Activated CD8-positive, alpha-beta memory T cell treated with anti-CD3 and anti-CD28 coated beads for 36 hours (primary cell): Measurements from ENCODE around the gene SOWAHC. TPM values are rescaled to one million over a fixed set of nuclear protein-coding genes. Genes with fewer than 3 reads are reported as not detected.
"Not testable (repeated sequence)": the region's sequence is repeated elsewhere in the genome, so short reads cannot be mapped to it uniquely, and the experiment has no call there.

Experiments used
- CTCF ChIA-PET: fragments of 350-600 bp; sonication (Branson Sonifier 250); formaldehyde crosslinking; loops from one replicate; lab custom pipeline; 2021; ENCODE audit warnings: antibody characterized with exemption; lab: Charles Lee
- POLR2A ChIA-PET: fragments of 350-600 bp; sonication (Branson Sonifier 250); formaldehyde crosslinking; loops from one replicate; lab custom pipeline; 2021; ENCODE audit warnings: antibody characterized with exemption; lab: Charles Lee
- total RNA-seq, 2 experiments: library from RNA; stranded (reverse); gene quantifications; one replicate each; pipeline ENCODE4 v1.2.3, GENCODE V29; 2021

Gene SOWAHC
- total RNA-seq, 2 experiments from 2014 or later, result 0.06 to 0.19 TPM

- POLR2A ChIA-PET, result no interaction called here
- CTCF ChIA-PET, result no interaction called here
These were observed 863 bp upstream of the SOWAHC start for GRCh38 chr2:109613081-109613921.

GRCh38 chr2:109614715-109615636 lies 812 bp downstream of the SOWAHC start:
- ChIA-PET CTCF (no interaction called here), POLR2A (no interaction called here)

GRCh38 chr2:109615637-109616144 lies 1.5 kb downstream of the SOWAHC start:
- POLR2A ChIA-PET, result no interaction called here
- CTCF ChIA-PET, result no interaction called here

GRCh38 chr2:109616184-109616583 lies 2.0 kb downstream of the SOWAHC start:
- POLR2A ChIA-PET, result no interaction called here
- CTCF ChIA-PET, result no interaction called here

- CTCF ChIA-PET, result no interaction called here
- POLR2A ChIA-PET, result no interaction called here
These were observed 5.0 kb downstream of the SOWAHC start for GRCh38 chr2:109619032-109619615.

- ChIA-PET CTCF (no interaction called here), POLR2A (no interaction called here)
These were observed 9.1 kb downstream of the SOWAHC start for GRCh38 chr2:109623297-109623696.

- ChIA-PET POLR2A (no interaction called here), CTCF (no interaction called here)
These were observed 9.8 kb downstream of the SOWAHC start for GRCh38 chr2:109623923-109624322.

- ChIA-PET POLR2A (no interaction called here), CTCF (no interaction called here)
These were observed 10.2 kb downstream of the SOWAHC start for GRCh38 chr2:109624339-109624738.

- CTCF ChIA-PET, POLR2A ChIA-PET: not testable (repeated sequence)
These were observed 14.2 kb downstream of the SOWAHC start for GRCh38 chr2:109628321-109628720.

GRCh38 chr2:109629867-109630266 lies 15.7 kb downstream of the SOWAHC start:
- ChIA-PET POLR2A (no interaction called here), CTCF (no interaction called here)

GRCh38 chr2:109630441-109631430 lies 16.6 kb downstream of the SOWAHC start:
- ChIA-PET POLR2A (no interaction called here), CTCF (no interaction called here)

- ChIA-PET POLR2A (no interaction called here), CTCF (no interaction called here)
These were observed 17.6 kb downstream of the SOWAHC start for GRCh38 chr2:109631741-109632140.

- CTCF ChIA-PET, result no interaction called here
- POLR2A ChIA-PET, result no interaction called here
These were observed 18.1 kb downstream of the SOWAHC start for GRCh38 chr2:109632158-109632789.

- ChIA-PET POLR2A (no interaction called here), CTCF (interaction anchor here (0.6 kb wide), 1 partner anchor 31 kb away, joined by 3 read pairs; no protein-coding TSS in a partner anchor)
These were observed 19.3 kb downstream of the SOWAHC start for GRCh38 chr2:109633284-109633961.

GRCh38 chr2:109635426-109636304 lies 21.5 kb downstream of the SOWAHC start:
- POLR2A ChIA-PET, result no interaction called here
- CTCF ChIA-PET, result no interaction called here

GRCh38 chr2:109636317-109636716 lies 22.2 kb downstream of the SOWAHC start:
- ChIA-PET POLR2A (no interaction called here), CTCF (no interaction called here)
